ENCODE data around the gene TRIM56. TPM values are rescaled to one million over a fixed set of nuclear protein-coding genes. Genes with fewer than 3 reads are reported as not detected.
A peak's percentile ranks its signal among the peaks of the same experiment; 100 is the strongest.

TRIM56 gene
- total and polyA plus RNA-seq, 2 of the 13 experiments (the other 11 are each of a cell fraction or from before 2014, with no cell fraction given) = 3.2 to 7.1 TPM

DNA sequence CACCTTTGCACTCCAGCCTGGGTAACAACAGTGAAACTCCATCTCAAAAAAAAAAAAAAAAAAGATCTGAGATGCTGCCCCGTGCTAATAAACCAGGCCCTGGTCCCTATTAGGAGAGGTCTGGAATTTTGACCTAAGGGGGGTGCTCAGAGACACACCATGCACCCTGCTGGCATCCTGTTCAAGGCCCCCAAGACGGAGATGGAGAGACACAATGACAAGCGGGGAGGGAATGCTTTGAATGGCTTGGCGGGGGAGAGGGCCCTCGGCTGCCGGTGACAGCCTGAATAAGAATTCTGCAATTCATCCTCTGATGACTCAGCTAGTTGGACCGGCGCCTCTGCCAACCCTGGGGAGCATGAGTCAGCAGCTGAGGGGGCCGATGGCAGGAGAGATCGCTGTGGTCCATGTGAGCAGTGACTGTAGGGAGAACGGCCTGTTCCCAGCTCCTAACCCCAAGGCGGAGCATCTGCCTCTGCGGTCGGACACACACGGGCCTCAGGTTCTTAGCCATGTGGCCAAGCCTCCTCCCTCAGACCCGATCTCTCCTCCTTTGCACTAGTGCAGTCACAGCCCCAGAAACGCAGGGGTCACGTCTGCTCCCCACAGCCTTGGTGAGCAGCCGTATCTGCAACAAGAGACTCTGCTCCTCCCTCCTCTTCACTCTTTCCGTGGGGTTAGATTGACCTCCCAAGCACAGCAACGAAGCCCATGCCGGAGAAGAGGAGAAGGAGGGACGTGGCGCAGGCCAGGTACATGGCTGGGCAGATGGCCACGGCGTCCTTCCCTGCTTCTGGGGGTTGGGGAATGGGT lies 14.9 kb downstream of the TRIM56 start (continued):
- no peak for TF ChIP-seq NCOA5 (CRISPR knock-in tag; IDR thresholded peaks at IDR 0.05)
- peak; percentile 22; the same call in 1 of the 2 replicates for TF ChIP-seq MXD3 (CRISPR knock-in tag; IDR thresholded peaks at IDR 0.05)
- no peak for TF ChIP-seq CHD2 (IDR thresholded peaks at IDR 0.05; ENCODE audit: low read depth, low read length)
- no peak for TF ChIP-seq ZNF737 (CRISPR knock-in tag; IDR thresholded peaks at IDR 0.05; ENCODE audit: borderline replicate concordance)
- TF ChIP-seq, protein P1, sequence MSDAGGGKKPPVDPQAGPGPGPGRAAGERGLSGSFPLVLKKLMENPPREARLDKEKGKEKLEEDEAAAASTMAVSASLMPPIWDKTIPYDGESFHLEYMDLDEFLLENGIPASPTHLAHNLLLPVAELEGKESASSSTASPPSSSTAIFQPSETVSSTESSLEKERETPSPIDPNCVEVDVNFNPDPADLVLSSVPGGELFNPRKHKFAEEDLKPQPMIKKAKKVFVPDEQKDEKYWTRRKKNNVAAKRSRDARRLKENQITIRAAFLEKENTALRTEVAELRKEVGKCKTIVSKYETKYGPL (CRISPR knock-in tag; IDR thresholded peaks at IDR 0.05) = no peak
- TF ChIP-seq RFXAP (CRISPR knock-in tag; IDR thresholded peaks at IDR 0.05; ENCODE audit: borderline replicate concordance) = no peak
- peak; percentile 42; the same call in 1 of the 2 replicates for TF ChIP-seq ZNF556 (CRISPR knock-in tag; IDR thresholded peaks at IDR 0.05; ENCODE audit: borderline replicate concordance)
- TF ChIP-seq, protein P2, sequence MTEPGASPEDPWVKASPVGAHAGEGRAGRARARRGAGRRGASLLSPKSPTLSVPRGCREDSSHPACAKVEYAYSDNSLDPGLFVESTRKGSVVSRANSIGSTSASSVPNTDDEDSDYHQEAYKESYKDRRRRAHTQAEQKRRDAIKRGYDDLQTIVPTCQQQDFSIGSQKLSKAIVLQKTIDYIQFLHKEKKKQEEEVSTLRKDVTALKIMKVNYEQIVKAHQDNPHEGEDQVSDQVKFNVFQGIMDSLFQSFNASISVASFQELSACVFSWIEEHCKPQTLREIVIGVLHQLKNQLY (CRISPR knock-in tag; IDR thresholded peaks at IDR 0.05) = 0 out of 2 replicates have a peak, but pooled peaks have one; percentile 27
- TF ChIP-seq PTBP1 (IDR thresholded peaks at IDR 0.05; ENCODE audit: low read depth, low read length, poor library complexity, severe bottlenecking) = no peak
- TF ChIP-seq, protein P3, sequence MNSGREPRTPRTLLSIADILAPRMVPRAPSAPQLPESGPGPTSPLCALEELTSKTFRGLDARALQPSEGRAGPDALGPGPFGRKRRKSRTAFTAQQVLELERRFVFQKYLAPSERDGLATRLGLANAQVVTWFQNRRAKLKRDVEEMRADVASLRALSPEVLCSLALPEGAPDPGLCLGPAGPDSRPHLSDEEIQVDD (CRISPR knock-in tag; IDR thresholded peaks at IDR 0.05; ENCODE audit: borderline replicate concordance) = no peak
- TF ChIP-seq LCORL (IDR thresholded peaks at IDR 0.05) = no peak
- TF ChIP-seq LCORL (CRISPR knock-in tag; IDR thresholded peaks at IDR 0.05) = peak; percentile 77; the same call in 1 of the 2 replicates
- peak; percentile 6; the same call in 1 of the 2 replicates for TF ChIP-seq ZNF281 (CRISPR knock-in tag; IDR thresholded peaks at IDR 0.05; ENCODE audit: borderline replicate concordance)
- TF ChIP-seq, protein P4, sequence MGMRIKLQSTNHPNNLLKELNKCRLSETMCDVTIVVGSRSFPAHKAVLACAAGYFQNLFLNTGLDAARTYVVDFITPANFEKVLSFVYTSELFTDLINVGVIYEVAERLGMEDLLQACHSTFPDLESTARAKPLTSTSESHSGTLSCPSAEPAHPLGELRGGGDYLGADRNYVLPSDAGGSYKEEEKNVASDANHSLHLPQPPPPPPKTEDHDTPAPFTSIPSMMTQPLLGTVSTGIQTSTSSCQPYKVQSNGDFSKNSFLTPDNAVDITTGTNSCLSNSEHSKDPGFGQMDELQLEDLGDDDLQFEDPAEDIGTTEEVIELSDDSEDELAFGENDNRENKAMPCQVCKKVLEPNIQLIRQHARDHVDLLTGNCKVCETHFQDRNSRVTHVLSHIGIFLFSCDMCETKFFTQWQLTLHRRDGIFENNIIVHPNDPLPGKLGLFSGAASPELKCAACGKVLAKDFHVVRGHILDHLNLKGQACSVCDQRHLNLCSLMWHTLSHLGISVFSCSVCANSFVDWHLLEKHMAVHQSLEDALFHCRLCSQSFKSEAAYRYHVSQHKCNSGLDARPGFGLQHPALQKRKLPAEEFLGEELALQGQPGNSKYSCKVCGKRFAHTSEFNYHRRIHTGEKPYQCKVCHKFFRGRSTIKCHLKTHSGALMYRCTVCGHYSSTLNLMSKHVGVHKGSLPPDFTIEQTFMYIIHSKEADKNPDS (CRISPR knock-in tag; IDR thresholded peaks at IDR 0.05) = no peak
- TF ChIP-seq CBFB (CRISPR knock-in tag; IDR thresholded peaks at IDR 0.05) = no peak
- TF ChIP-seq ZFP36L1 (CRISPR knock-in tag; IDR thresholded peaks at IDR 0.05) = peak; percentile 42; the same call in 1 of the 2 replicates
- 0 out of 2 replicates have a peak, but pooled peaks have one; percentile 35 for TF ChIP-seq MIXL1 (CRISPR knock-in tag; IDR thresholded peaks at IDR 0.05)
- TF ChIP-seq GLMP (CRISPR knock-in tag; IDR thresholded peaks at IDR 0.05; ENCODE audit: borderline replicate concordance) = no peak
- TF ChIP-seq ZNF563 (CRISPR knock-in tag; IDR thresholded peaks at IDR 0.05) = 0 out of 2 replicates have a peak, but pooled peaks have one; percentile 50
- TF ChIP-seq ZNF354B (CRISPR knock-in tag; IDR thresholded peaks at IDR 0.05) = no peak
- no peak for TF ChIP-seq ZFAT (CRISPR knock-in tag; conservative IDR thresholded peaks at IDR 0.05)
